ENCODE data around the gene PTPRE. TPM values are rescaled to one million over a fixed set of nuclear protein-coding genes. Genes with fewer than 3 reads are reported as not detected.

The PTPRE gene
- total and polyA plus RNA-seq, 10 of the 15 experiments (the other 5 are each of a cell fraction or from before 2014, with no cell fraction given) = 2.9 to 7.6 (median 5.8) TPM

DNA sequence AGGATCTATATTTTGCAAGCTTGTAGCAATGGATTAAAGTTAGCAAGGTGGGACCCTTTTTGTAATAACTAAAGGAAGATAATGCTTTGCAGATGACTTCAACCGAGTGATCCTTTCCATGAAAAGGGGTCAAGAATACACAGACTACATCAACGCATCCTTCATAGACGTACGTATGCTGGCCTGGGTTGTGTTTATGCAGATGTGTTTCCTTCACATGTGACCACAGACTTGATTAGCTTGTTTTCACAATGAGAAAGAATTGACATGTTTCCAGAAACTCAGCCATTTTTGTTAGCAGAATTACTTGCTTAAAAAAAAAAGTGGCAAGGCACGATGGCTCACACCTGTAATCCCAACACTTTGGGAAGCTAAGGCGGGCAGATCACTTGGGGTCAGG is 165.1 kb downstream of the PTPRE start:
- no peaks in the 10 kb centered on the region for H3K79me2 ChIP-seq (ENCODE audit: control insufficient read depth, insufficient read depth, low read length)
- TF ChIP-seq ETV6 (conservative IDR thresholded peaks at IDR 0.05 in 1 of 2, IDR thresholded peaks at IDR 0.05 in 1 of 2; ENCODE audit: borderline replicate concordance in 1 of 2, low read depth in 1 of 2) = no peak
- no peak for TF ChIP-seq EP300 (IDR thresholded peaks at IDR 0.05; ENCODE audit: borderline replicate concordance in 1 of 2, control insufficient read depth in 1 of 2, low read depth in 2 of 2, low read length in 2 of 2)
- TF ChIP-seq SREBF1 (IDR thresholded peaks at IDR 0.05; ENCODE audit: low read length) = no peak
- TF ChIP-seq TBL1XR1 (IDR thresholded peaks at IDR 0.05; ENCODE audit: low read depth, low read length) = no peak
- no peak for TF ChIP-seq NR2C1 (IDR thresholded peaks at IDR 0.05)
- TF ChIP-seq MEF2A (IDR thresholded peaks at IDR 0.05; ENCODE audit: insufficient read depth, low read depth, low read length) = no peak
- TF ChIP-seq, protein P1, sequence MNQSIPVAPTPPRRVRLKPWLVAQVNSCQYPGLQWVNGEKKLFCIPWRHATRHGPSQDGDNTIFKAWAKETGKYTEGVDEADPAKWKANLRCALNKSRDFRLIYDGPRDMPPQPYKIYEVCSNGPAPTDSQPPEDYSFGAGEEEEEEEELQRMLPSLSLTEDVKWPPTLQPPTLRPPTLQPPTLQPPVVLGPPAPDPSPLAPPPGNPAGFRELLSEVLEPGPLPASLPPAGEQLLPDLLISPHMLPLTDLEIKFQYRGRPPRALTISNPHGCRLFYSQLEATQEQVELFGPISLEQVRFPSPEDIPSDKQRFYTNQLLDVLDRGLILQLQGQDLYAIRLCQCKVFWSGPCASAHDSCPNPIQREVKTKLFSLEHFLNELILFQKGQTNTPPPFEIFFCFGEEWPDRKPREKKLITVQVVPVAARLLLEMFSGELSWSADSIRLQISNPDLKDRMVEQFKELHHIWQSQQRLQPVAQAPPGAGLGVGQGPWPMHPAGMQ (IDR thresholded peaks at IDR 0.05; ENCODE audit: borderline replicate concordance) = no peak
- no peak for TF ChIP-seq GATAD2B (conservative IDR thresholded peaks at IDR 0.05; ENCODE audit: low read depth)
- TF ChIP-seq ZBED1 (IDR thresholded peaks at IDR 0.05; ENCODE audit: borderline replicate concordance) = no peak
- TF ChIP-seq NBN (IDR thresholded peaks at IDR 0.05) = no peak
- no peak for TF ChIP-seq SMC3 (IDR thresholded peaks at IDR 0.05; ENCODE audit: borderline replicate concordance, low read length)
- no peak overlapping the region for H3K27ac ChIP-seq (ENCODE audit: control insufficient read depth, insufficient read depth)
- 95% methylated on average over 6 of the region's 6 CpGs for WGBS (ENCODE audit: insufficient coverage, insufficient replicate concordance, low lambda C conversion rate, missing lambda C conversion rate)
- no peaks in the 10 kb centered on the region for H3K4me1 ChIP-seq (ENCODE audit: control insufficient read depth, insufficient read depth, low read length)
- BruUV-seq (replicated peaks) = no TSS peak
- CTCF ChIA-PET = interaction anchor here (0.6 to 9.4 kb wide), 8 partner anchors 8 to 80 kb away, joined by 3 to 277 read pairs (median 4); no protein-coding TSS in a partner anchor
- H3K4me2 ChIP-seq (ENCODE audit: control insufficient read depth, insufficient read depth) = no peak overlapping the region
- no peak for FAIRE-seq
- DNase-seq (ENCODE audit: low read depth, low spot score) = no peak
- SMC1A ChIA-PET (ENCODE audit: uncharacterized antibody, unreplicated experiment) = interaction anchor here (0.6 to 5.5 kb wide), 6 partner anchors 11 to 93 kb away, joined by 3 to 128 read pairs (median 4); no protein-coding TSS in a partner anchor
- H3K9ac ChIP-seq (ENCODE audit: control insufficient read depth, insufficient read depth, low read length) = no peak overlapping the region
- RAD21 ChIA-PET (ENCODE audit: unreplicated experiment) = interaction anchor here (0.7 to 2.0 kb wide), 2 partner anchors 37 to 105 kb away, joined by 3 to 11 read pairs; no protein-coding TSS in a partner anchor
- no peaks in the 10 kb centered on the region for H4K20me1 ChIP-seq (ENCODE audit: control insufficient read depth, insufficient read depth)
- no peak overlapping the region for H3K4me3 ChIP-seq
- H3K9me3 ChIP-seq (replicated peaks; ENCODE audit: control insufficient read depth, insufficient read depth, low read length) = no peaks in the 10 kb centered on the region
- H2AFZ ChIP-seq (ENCODE audit: control insufficient read depth, low read depth, low read length) = no peak overlapping the region
- H3K36me3 ChIP-seq (ENCODE audit: control insufficient read depth in 2 of 2, insufficient read depth in 2 of 2, low read length in 1 of 2) = peaks cover 0 to 9% of the 10 kb centered on the region in 2 experiments; a peak in 3 of 4 replicates
- ATAC-seq = no peak
- H3K27me3 ChIP-seq (replicated peaks in 1 of 2; ENCODE audit: control insufficient read depth in 2 of 2, insufficient read depth in 2 of 2, low read length in 1 of 2) = no peaks in the 10 kb centered on the region
- intact Hi-C loops (cut with micrococcal nuclease; ENCODE audit: unreplicated experiment) (no loop called here), in situ Hi-C loops (cut with MboI) (loop anchor here (5.0 kb wide), 1 partner anchor 40 kb away; no protein-coding TSS in a partner anchor)
- POLR2A ChIA-PET = no interaction called here
